NCI-H748 (cell line): ENCODE results near the gene TAF11L11.
"Not testable (repeated sequence)": the region's sequence is repeated elsewhere in the genome, so short reads cannot be mapped to it uniquely, and the experiment has no call there.

Source experiments
- DNase-seq: peaks from one replicate; lab custom pipeline; 2025; ENCODE audit not compliant: unreplicated experiment; lab: John Stamatoyannopoulos, UW

The TAF11L11 gene

GRCh38 chr5:17603880-17604279, at the start of gene TAF11L11:
Gene TAF11L11 (plus strand): TSS chr5:17604183.
- DNase-seq = not testable (repeated sequence)

GRCh38 chr5:17585658-17586057, 18.3 kb upstream of the TAF11L11 start, which contains the start of gene TAF11L7:
Gene TAF11L7 (minus strand): TSS chr5:17585758.
- not testable (repeated sequence) for DNase-seq

- not testable (repeated sequence) for DNase-seq
Measured at GRCh38 chr5:17590860-17591259, 13.1 kb upstream of the TAF11L11 start, which contains the start of gene TAF11L8. Gene TAF11L8 (minus strand): TSS chr5:17590960.

GRCh38 chr5:17594255-17594654, 9.7 kb upstream of the TAF11L11 start, which contains the start of gene TAF11L9:
Gene TAF11L9 (minus strand): TSS chr5:17594394.
- DNase-seq = not testable (repeated sequence)

GRCh38 chr5:17597728-17598127, 6.3 kb upstream of the TAF11L11 start, which contains the start of gene TAF11L10:
Gene TAF11L10 (minus strand): TSS chr5:17597828.
- DNase-seq = not testable (repeated sequence)

GRCh38 chr5:17604951-17605350, 968 bp downstream of the TAF11L11 start:
- DNase-seq = no peak

GRCh38 chr5:17607461-17607860, 3.5 kb downstream of the TAF11L11 start:
- DNase-seq = not testable (repeated sequence)

- DNase-seq = not testable (repeated sequence)
Measured at GRCh38 chr5:17610092-17610491, 6.1 kb downstream of the TAF11L11 start, which contains the start of gene TAF11L12. Gene TAF11L12 (plus strand): TSS chr5:17610392.

- no peak for DNase-seq
Measured at GRCh38 chr5:17614872-17615605, 11.1 kb downstream of the TAF11L11 start.

- DNase-seq = no peak
Measured at GRCh38 chr5:17619354-17619753, 15.4 kb downstream of the TAF11L11 start.

- no peak for DNase-seq
Measured at GRCh38 chr5:17620627-17621026, 16.6 kb downstream of the TAF11L11 start.

GRCh38 chr5:17625686-17626085, 21.7 kb downstream of the TAF11L11 start:
- DNase-seq = no peak

- DNase-seq = not testable (repeated sequence)
Measured at GRCh38 chr5:17631788-17632187, 27.8 kb downstream of the TAF11L11 start, which contains the start of gene TAF11L13. Gene TAF11L13 (plus strand): TSS chr5:17632088.

GRCh38 chr5:17634160-17634559, 30.2 kb downstream of the TAF11L11 start, which contains the start of gene TAF11L14:
Gene TAF11L14 (plus strand): TSS chr5:17634460.
- DNase-seq = no peak

- not testable (repeated sequence) for DNase-seq
Measured at GRCh38 chr5:17649232-17649631, 45.2 kb downstream of the TAF11L11 start.

GRCh38 chr5:17655201-17655759, 51.3 kb downstream of the TAF11L11 start:
- DNase-seq = not testable (repeated sequence)
